HG03575 (cell line): ENCODE measurements around the gene OSTN.

Source experiments
- ATAC-seq: cut with Tn5 transposase; IDR thresholded peaks from one replicate; pipeline ENCODE4 v1.9.1; 2021; ENCODE audit not compliant: unreplicated experiment, insufficient number of reproducible peaks, low FRiP score; ENCODE audit errors: extremely low read depth

The OSTN gene

GRCh38 chr3:191221638-191222037 is 22.6 kb downstream of the OSTN start:
- no peak for ATAC-seq

- ATAC-seq, result no peak
Measured at GRCh38 chr3:191227541-191227940, 28.5 kb downstream of the OSTN start.

- ATAC-seq, result no peak
Measured at GRCh38 chr3:191234216-191234615, 35.2 kb downstream of the OSTN start.

GRCh38 chr3:191235331-191236314 is 36.6 kb downstream of the OSTN start:
- peak; percentile 99 for ATAC-seq

- no peak for ATAC-seq
Measured at GRCh38 chr3:191236646-191237045, 37.6 kb downstream of the OSTN start.

GRCh38 chr3:191237047-191237882 is 38.2 kb downstream of the OSTN start:
- no peak for ATAC-seq

- no peak for ATAC-seq
Measured at GRCh38 chr3:191238321-191238817, 39.3 kb downstream of the OSTN start.

GRCh38 chr3:191239407-191240031 is 40.5 kb downstream of the OSTN start:
- no peak for ATAC-seq

- no peak for ATAC-seq
Measured at GRCh38 chr3:191240486-191240885, 41.4 kb downstream of the OSTN start.

GRCh38 chr3:191244242-191244867 is 45.3 kb downstream of the OSTN start:
- ATAC-seq, result no peak

- ATAC-seq, result peak; percentile 37
Measured at GRCh38 chr3:191246034-191246433, 47.0 kb downstream of the OSTN start.

- no peak for ATAC-seq
Measured at GRCh38 chr3:191246630-191247029, 47.6 kb downstream of the OSTN start.

- no peak for ATAC-seq
Measured at GRCh38 chr3:191253089-191253799, 54.2 kb downstream of the OSTN start.

GRCh38 chr3:191254098-191254873 is 55.2 kb downstream of the OSTN start:
- ATAC-seq, result no peak

GRCh38 chr3:191255156-191255555 is 56.1 kb downstream of the OSTN start:
- ATAC-seq, result no peak

- ATAC-seq, result no peak
Measured at GRCh38 chr3:191256405-191256804, 57.4 kb downstream of the OSTN start.

GRCh38 chr3:191257286-191257685 is 58.2 kb downstream of the OSTN start:
- no peak for ATAC-seq

GRCh38 chr3:191259486-191259885 is 60.4 kb downstream of the OSTN start:
- ATAC-seq, result no peak
